ENCODE results near the gene LEMD2.

- TF ChIP-seq GATA2 (IDR thresholded peaks at IDR 0.05; ENCODE audit: low read depth, low read length) (no peak), GATA3 (IDR thresholded peaks at IDR 0.05; ENCODE audit: low read depth, low read length) (no peak)
These were observed 49.4 kb downstream of the LEMD2 start for GRCh38 chr6:33739571-33739970.

Data from SH-SY5Y (cell line).